Uterus (tissue), 2 donors: ENCODE measurements around the gene ZNF282.

Experiments used
- POLR2A ChIP-seq, 2 donors: fragments of 450-650 bp; IDR thresholded peaks; one replicate each; pipeline ENCODE4 v1.6.1; 2016; ENCODE audit warnings: antibody characterized with exemption in 2 of 2, mild to moderate bottlenecking in 1 of 2, moderate library complexity in 1 of 2
- TF ChIP-seq, protein P1 (sequence below), 4 experiments: fragments of 200-600 bp in 2 of 4; fragments of 450-650 bp in 2 of 4; sonication (generic) in 2 of 4; IDR thresholded peaks; one replicate each; pipeline ENCODE4 v1.5.1; 2016 to 2019; ENCODE audit warnings: antibody characterized with exemption in 4 of 4, mild to moderate bottlenecking in 2 of 4, moderate library complexity in 1 of 4

DNA sequence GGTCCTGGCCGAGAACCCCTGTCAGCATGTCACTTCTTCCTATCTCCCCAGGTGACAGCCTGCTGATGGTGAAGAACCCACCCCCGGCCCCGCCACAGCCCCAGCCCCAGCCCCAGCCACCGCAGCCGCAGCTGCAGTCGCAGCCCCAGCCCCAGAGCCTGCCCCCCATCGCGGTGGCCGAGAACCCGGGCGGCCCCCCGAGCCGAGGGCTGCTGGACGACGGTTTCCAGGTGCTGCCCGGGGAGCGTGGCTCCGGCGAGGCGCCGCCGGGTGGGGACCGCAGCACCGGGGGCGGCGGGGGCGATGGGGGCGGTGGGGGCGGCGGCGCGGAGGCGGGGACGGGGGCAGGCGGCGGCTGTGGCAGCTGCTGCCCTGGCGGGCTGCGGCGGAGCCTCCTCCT is 28.4 kb downstream of the ZNF282 start:
- TF ChIP-seq POLR2A (IDR thresholded peaks at IDR 0.05) = no peak
- TF ChIP-seq, protein P1, sequence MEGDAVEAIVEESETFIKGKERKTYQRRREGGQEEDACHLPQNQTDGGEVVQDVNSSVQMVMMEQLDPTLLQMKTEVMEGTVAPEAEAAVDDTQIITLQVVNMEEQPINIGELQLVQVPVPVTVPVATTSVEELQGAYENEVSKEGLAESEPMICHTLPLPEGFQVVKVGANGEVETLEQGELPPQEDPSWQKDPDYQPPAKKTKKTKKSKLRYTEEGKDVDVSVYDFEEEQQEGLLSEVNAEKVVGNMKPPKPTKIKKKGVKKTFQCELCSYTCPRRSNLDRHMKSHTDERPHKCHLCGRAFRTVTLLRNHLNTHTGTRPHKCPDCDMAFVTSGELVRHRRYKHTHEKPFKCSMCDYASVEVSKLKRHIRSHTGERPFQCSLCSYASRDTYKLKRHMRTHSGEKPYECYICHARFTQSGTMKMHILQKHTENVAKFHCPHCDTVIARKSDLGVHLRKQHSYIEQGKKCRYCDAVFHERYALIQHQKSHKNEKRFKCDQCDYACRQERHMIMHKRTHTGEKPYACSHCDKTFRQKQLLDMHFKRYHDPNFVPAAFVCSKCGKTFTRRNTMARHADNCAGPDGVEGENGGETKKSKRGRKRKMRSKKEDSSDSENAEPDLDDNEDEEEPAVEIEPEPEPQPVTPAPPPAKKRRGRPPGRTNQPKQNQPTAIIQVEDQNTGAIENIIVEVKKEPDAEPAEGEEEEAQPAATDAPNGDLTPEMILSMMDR (IDR thresholded peaks at IDR 0.05) = no peak
